ENCODE data around the gene ARHGAP21.

DNA sequence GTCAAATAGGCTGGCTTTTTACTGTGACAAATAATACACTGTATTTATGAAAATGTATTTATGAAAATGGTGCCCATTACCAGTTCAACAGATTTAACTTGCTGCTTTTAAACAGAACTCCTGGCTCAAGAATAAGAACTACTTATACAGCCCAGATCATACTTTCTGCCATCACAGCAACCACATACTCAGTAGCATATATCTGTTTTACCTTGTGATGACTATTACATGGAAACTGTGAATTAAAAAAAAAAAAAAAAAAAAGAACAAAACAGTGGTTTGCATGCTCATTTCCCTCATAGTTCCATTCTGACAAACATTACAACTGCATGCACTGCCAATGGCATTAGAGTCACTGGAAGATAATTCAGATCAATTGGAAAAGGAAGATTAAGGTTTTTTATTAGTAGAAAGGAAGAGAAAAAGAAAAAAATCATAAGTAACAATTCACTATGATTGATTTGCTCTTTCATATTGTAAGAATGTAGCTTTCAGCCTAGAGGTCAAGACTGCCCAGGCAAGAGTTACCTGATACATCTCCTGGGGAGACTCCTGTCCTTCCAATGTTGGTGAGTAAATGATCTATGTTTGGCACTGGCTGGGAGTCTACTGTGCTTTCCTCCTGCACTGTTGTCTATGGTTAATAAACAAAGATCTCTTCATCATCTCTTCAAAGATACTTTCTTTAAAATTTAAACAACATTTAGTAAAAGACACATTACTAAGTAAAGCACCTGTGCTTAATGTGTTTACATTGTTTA is 132.8 kb downstream of the ARHGAP21 start:
- TF ChIP-seq, protein P1, sequence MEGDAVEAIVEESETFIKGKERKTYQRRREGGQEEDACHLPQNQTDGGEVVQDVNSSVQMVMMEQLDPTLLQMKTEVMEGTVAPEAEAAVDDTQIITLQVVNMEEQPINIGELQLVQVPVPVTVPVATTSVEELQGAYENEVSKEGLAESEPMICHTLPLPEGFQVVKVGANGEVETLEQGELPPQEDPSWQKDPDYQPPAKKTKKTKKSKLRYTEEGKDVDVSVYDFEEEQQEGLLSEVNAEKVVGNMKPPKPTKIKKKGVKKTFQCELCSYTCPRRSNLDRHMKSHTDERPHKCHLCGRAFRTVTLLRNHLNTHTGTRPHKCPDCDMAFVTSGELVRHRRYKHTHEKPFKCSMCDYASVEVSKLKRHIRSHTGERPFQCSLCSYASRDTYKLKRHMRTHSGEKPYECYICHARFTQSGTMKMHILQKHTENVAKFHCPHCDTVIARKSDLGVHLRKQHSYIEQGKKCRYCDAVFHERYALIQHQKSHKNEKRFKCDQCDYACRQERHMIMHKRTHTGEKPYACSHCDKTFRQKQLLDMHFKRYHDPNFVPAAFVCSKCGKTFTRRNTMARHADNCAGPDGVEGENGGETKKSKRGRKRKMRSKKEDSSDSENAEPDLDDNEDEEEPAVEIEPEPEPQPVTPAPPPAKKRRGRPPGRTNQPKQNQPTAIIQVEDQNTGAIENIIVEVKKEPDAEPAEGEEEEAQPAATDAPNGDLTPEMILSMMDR (conservative IDR thresholded peaks at IDR 0.05; ENCODE audit: low read depth, low read length), result no peak
- TF ChIP-seq EZH2 (IDR thresholded peaks at IDR 0.05; ENCODE audit: low read length, unreplicated experiment), result no peak
